ENCODE measurements around the gene CFAP52. TPM values are rescaled to one million over a fixed set of nuclear protein-coding genes. Genes with fewer than 3 reads are reported as not detected.

Gene CFAP52
- total RNA-seq, 1 experiment from 2014 or later = not detected

GRCh38 chr17:9646546-9646885, 70.1 kb downstream of the CFAP52 start:
- no peak overlapping the region for H2BK12ac ChIP-seq (ENCODE audit: insufficient read length, low read depth, low read length)
- no peak overlapping the region for H3K27ac ChIP-seq (ENCODE audit: insufficient read length, low read depth, low read length)
- H3K56ac ChIP-seq (ENCODE audit: insufficient read length, low read depth, low read length) = no peak overlapping the region
- no peak overlapping the region; the same call in 1 of the 2 replicates for H3K14ac ChIP-seq (ENCODE audit: insufficient read depth, low read length)
- H2BK15ac ChIP-seq (ENCODE audit: low read depth, low read length) = no peak overlapping the region
- peaks cover 17% of the 10 kb centered on the region for H3K23me2 ChIP-seq (ENCODE audit: insufficient read length, low read depth, low read length, poor library complexity, severe bottlenecking)
- no peak overlapping the region for H4K8ac ChIP-seq (replicated peaks; ENCODE audit: insufficient read length, low read depth, low read length)
- no peak overlapping the region for H2AK5ac ChIP-seq (ENCODE audit: insufficient read length, low read length)
- peaks cover 3% of the 10 kb centered on the region; the same call in 1 of the 2 replicates for H3K4me1 ChIP-seq (ENCODE audit: insufficient read depth, low read length)
- H3K23ac ChIP-seq (ENCODE audit: insufficient read length, low read depth, low read length) = no peak overlapping the region
- H3K18ac ChIP-seq (ENCODE audit: insufficient read length, low read depth, low read length) = no peak overlapping the region
- H3K4ac ChIP-seq (ENCODE audit: low read depth, low read length) = no peak overlapping the region
- H3T11ph ChIP-seq (ENCODE audit: low read length) = no peak overlapping the region
- WGBS (ENCODE audit: extremely low coverage, insufficient read length, low lambda C conversion rate) = no CpG with 5 or more reads among the region's 8 CpGs
- peak overlapping the region; percentile 63 for H3K9ac ChIP-seq (ENCODE audit: extremely low read depth, insufficient read length, low read length)
- peaks cover 4% of the 10 kb centered on the region; the same call in 1 of the 2 replicates for H3K27me3 ChIP-seq (ENCODE audit: insufficient read depth, low read length)
- Mint-ChIP-seq H3K9me3 (no peaks in the 10 kb centered on the region; a peak in 2 of 5 replicates), H3K4me1 (peaks cover 37 to 38% of the 10 kb centered on the region in 2 experiments), H3K27ac (peak overlapping the region in 2 of 3 experiments; percentile 31 to 78; a peak in 3 of 7 replicates), H3K27me3 (ENCODE audit: low read depth) (peaks cover 14% of the 10 kb centered on the region), H3K4me3 (peak overlapping the region; percentile 86), H3K36me3 (ENCODE audit: insufficient read depth in 1 of 3, low read depth in 3 of 3) (no peaks in the 10 kb centered on the region)
- no peak overlapping the region for H2BK120ac ChIP-seq (ENCODE audit: low read depth, low read length, poor library complexity, severe bottlenecking)
- TF ChIP-seq CTCF (conservative IDR thresholded peaks at IDR 0.05) = no peak
- peak overlapping the region; percentile 95 for H3K4me2 ChIP-seq (ENCODE audit: insufficient read depth, insufficient read length, low read length)
- H3K79me2 ChIP-seq (ENCODE audit: insufficient read depth, low read length) = no peaks in the 10 kb centered on the region; the same call in 1 of the 2 replicates
- H4K20me1 ChIP-seq (ENCODE audit: control insufficient read depth, insufficient read depth, insufficient read length) = no peaks in the 10 kb centered on the region
- no peaks in the 10 kb centered on the region for H3K9me3 ChIP-seq (ENCODE audit: control insufficient read depth, low read depth, low read length)
- no peak overlapping the region for H4K91ac ChIP-seq (ENCODE audit: insufficient read length, low read depth, low read length)
- no peaks in the 10 kb centered on the region for H3K79me1 ChIP-seq (ENCODE audit: insufficient read depth, low read depth, low read length, poor library complexity, severe bottlenecking)
- no peak for DNase-seq
- H2AFZ ChIP-seq (ENCODE audit: low read length) = no peak overlapping the region
- no peak overlapping the region for H4K5ac ChIP-seq (ENCODE audit: insufficient read length, low read depth, low read length)
- no peak overlapping the region for H2BK20ac ChIP-seq (ENCODE audit: low read depth, low read length, poor library complexity, severe bottlenecking)
- H2BK5ac ChIP-seq (ENCODE audit: insufficient read length, low read length) = no peak overlapping the region

Measured in H9 (cell line).